HAP-1 (cell line): Measurements from ENCODE around the gene HP.

Experiments used
- DNase-seq, 2 experiments: peaks; one replicate each; pipeline ENCODE4 v3.0.0-alpha.2; 2016 to 2020; ENCODE audit warnings: low spot score in 2 of 2
- H3K27me3 ChIP-seq: fragments of 250-450 bp; sonication (Bioruptor Pico); 2 replicates; pipeline ENCODE4 v1.5.1; 2020; ENCODE audit warnings: low read depth, mild to moderate bottlenecking, moderate library complexity
- H3K36me3 ChIP-seq: fragments of 250-450 bp; sonication (Bioruptor Pico); replicated peaks from 2 replicates; pipeline ENCODE4 v1.5.1; 2020; ENCODE audit warnings: mild to moderate bottlenecking
- H3K4me1 ChIP-seq: fragments of 250-450 bp; sonication (Bioruptor Pico); 2 replicates; pipeline ENCODE4 v1.5.1; 2020; ENCODE audit warnings: mild to moderate bottlenecking
- H3K4me3 ChIP-seq: fragments of 250-450 bp; sonication (Bioruptor Pico); 2 replicates; pipeline ENCODE4 v1.5.1; 2020; ENCODE audit warnings: mild to moderate bottlenecking, moderate library complexity
- H3K9me3 ChIP-seq: fragments of 250-450 bp; sonication (Bioruptor Pico); 2 replicates; pipeline ENCODE4 v1.5.1; 2020; ENCODE audit warnings: mild to moderate bottlenecking, moderate library complexity
- in situ Hi-C: fragments of 300-500 bp; cut with MboI; formaldehyde crosslinking; loops from 3 replicates; pipeline ENCODE4 v1.14.3; 2020; ENCODE audit warnings: low sequenced_read_pairs, inconsistent platforms, mixed read lengths

HP gene

GRCh38 chr16:72024862-72025382 is 29.4 kb upstream of the HP start:
- H3K36me3 ChIP-seq, result peaks cover 22% of the 10 kb centered on the region

GRCh38 chr16:72025404-72026114 is 28.7 kb upstream of the HP start:
- Histone ChIP-seq H3K4me3 (no peak overlapping the region), H3K4me1 (no peaks in the 10 kb centered on the region), H3K9me3 (no peaks in the 10 kb centered on the region), H3K36me3 (peaks cover 22% of the 10 kb centered on the region), H3K27me3 (no peaks in the 10 kb centered on the region)
- in situ Hi-C loops, result no loop called here
- no peak for DNase-seq

More at GRCh38 chr16:72024862-72025382, 29.4 kb upstream of the HP start:
- Histone ChIP-seq H3K4me1 (no peaks in the 10 kb centered on the region), H3K4me3 (no peak overlapping the region), H3K27me3 (no peaks in the 10 kb centered on the region), H3K9me3 (no peaks in the 10 kb centered on the region)
- DNase-seq, result no peak
- in situ Hi-C loops, result no loop called here

GRCh38 chr16:72027669-72028378 is 26.5 kb upstream of the HP start:
- Histone ChIP-seq H3K4me1 (peaks cover 10% of the 10 kb centered on the region), H3K27me3 (no peaks in the 10 kb centered on the region), H3K36me3 (peaks cover 18% of the 10 kb centered on the region), H3K9me3 (no peaks in the 10 kb centered on the region), H3K4me3 (no peak overlapping the region)
- DNase-seq, result no peak
- in situ Hi-C loops, result no loop called here

- H3K9me3 ChIP-seq, result no peaks in the 10 kb centered on the region
- no peak for DNase-seq
- H3K36me3 ChIP-seq, result no peaks in the 10 kb centered on the region; the same call in none of the 2 replicates
- peaks cover 10% of the 10 kb centered on the region for H3K4me1 ChIP-seq
- no peak overlapping the region for H3K4me3 ChIP-seq
- in situ Hi-C loops, result no loop called here
- no peaks in the 10 kb centered on the region for H3K27me3 ChIP-seq
These were observed 24.6 kb upstream of the HP start for GRCh38 chr16:72029567-72030271.

- Histone ChIP-seq H3K4me3 (no peak overlapping the region), H3K9me3 (no peaks in the 10 kb centered on the region), H3K4me1 (peaks cover 10% of the 10 kb centered on the region), H3K27me3 (no peaks in the 10 kb centered on the region), H3K36me3 (no peaks in the 10 kb centered on the region)
- in situ Hi-C loops, result no loop called here
- no peak for DNase-seq
These were observed 20.9 kb upstream of the HP start for GRCh38 chr16:72033437-72033836.

- Histone ChIP-seq H3K4me3 (no peak overlapping the region), H3K9me3 (no peaks in the 10 kb centered on the region), H3K27me3 (no peaks in the 10 kb centered on the region), H3K36me3 (no peaks in the 10 kb centered on the region), H3K4me1 (peaks cover 10% of the 10 kb centered on the region)
- DNase-seq, result no peak
- in situ Hi-C loops, result no loop called here
These were observed 18.2 kb upstream of the HP start for GRCh38 chr16:72036098-72036497.

GRCh38 chr16:72042157-72042660 is 12.1 kb upstream of the HP start:
- H3K9me3 ChIP-seq, result no peaks in the 10 kb centered on the region
- H3K27me3 ChIP-seq, result 0 out of 2 replicates have a peak, but pooled peaks cover 2% of the 10 kb centered on the region
- H3K36me3 ChIP-seq, result no peaks in the 10 kb centered on the region
- H3K4me3 ChIP-seq, result no peak overlapping the region
- no peaks in the 10 kb centered on the region for H3K4me1 ChIP-seq
- no peak for DNase-seq
- in situ Hi-C loops, result no loop called here

GRCh38 chr16:72043058-72043457 is 11.2 kb upstream of the HP start:
- Histone ChIP-seq H3K4me1 (no peaks in the 10 kb centered on the region), H3K4me3 (no peak overlapping the region), H3K27me3 (0 out of 2 replicates have a peak, but pooled peaks cover 2% of the 10 kb centered on the region), H3K36me3 (no peaks in the 10 kb centered on the region), H3K9me3 (no peaks in the 10 kb centered on the region)
- no peak for DNase-seq
- in situ Hi-C loops, result no loop called here

- in situ Hi-C loops, result no loop called here
- Histone ChIP-seq H3K4me1 (no peaks in the 10 kb centered on the region), H3K36me3 (no peaks in the 10 kb centered on the region), H3K4me3 (no peak overlapping the region), H3K9me3 (no peaks in the 10 kb centered on the region), H3K27me3 (0 out of 2 replicates have a peak, but pooled peaks cover 2% of the 10 kb centered on the region)
- no peak for DNase-seq
These were observed 10.8 kb upstream of the HP start for GRCh38 chr16:72043539-72043938.

- Histone ChIP-seq H3K9me3 (no peaks in the 10 kb centered on the region), H3K4me1 (no peaks in the 10 kb centered on the region), H3K4me3 (no peak overlapping the region), H3K27me3 (0 out of 2 replicates have a peak, but pooled peaks cover 2% of the 10 kb centered on the region), H3K36me3 (no peaks in the 10 kb centered on the region)
- no peak for DNase-seq
- in situ Hi-C loops, result no loop called here
These were observed 10.0 kb upstream of the HP start for GRCh38 chr16:72044296-72044695.

- in situ Hi-C loops, result no loop called here
- Histone ChIP-seq H3K4me1 (no peaks in the 10 kb centered on the region), H3K9me3 (no peaks in the 10 kb centered on the region), H3K4me3 (no peak overlapping the region), H3K27me3 (0 out of 2 replicates have a peak, but pooled peaks cover 2% of the 10 kb centered on the region), H3K36me3 (no peaks in the 10 kb centered on the region)
- no peak for DNase-seq
These were observed 9.4 kb upstream of the HP start for GRCh38 chr16:72044825-72045359.

GRCh38 chr16:72049110-72049509 is 5.2 kb upstream of the HP start:
- no peaks in the 10 kb centered on the region for H3K36me3 ChIP-seq
- DNase-seq, result no peak
- H3K4me3 ChIP-seq, result no peak overlapping the region
- H3K9me3 ChIP-seq, result no peaks in the 10 kb centered on the region
- 0 out of 2 replicates have a peak, but pooled peaks cover 4% of the 10 kb centered on the region for H3K27me3 ChIP-seq
- in situ Hi-C loops, result no loop called here
- no peaks in the 10 kb centered on the region for H3K4me1 ChIP-seq

GRCh38 chr16:72050769-72051464 is 3.4 kb upstream of the HP start:
- no peaks in the 10 kb centered on the region for H3K9me3 ChIP-seq
- in situ Hi-C loops, result no loop called here
- no peak for DNase-seq
- H3K4me3 ChIP-seq, result no peak overlapping the region
- H3K27me3 ChIP-seq, result 0 out of 2 replicates have a peak, but pooled peaks cover 3% of the 10 kb centered on the region
- no peaks in the 10 kb centered on the region for H3K4me1 ChIP-seq
- H3K36me3 ChIP-seq, result no peaks in the 10 kb centered on the region
